VCaP (cell line): ENCODE results near the gene MTA3.
A peak's percentile ranks its signal among the peaks of the same experiment; 100 is the strongest.

ENCODE experiments used
- H3K27ac ChIP-seq: fragments of 450-650 bp; 2 replicates; pipeline ENCODE4 v1.5.1; 2017
- TF ChIP-seq, protein P1 (sequence below): fragments of 450-650 bp; conservative IDR thresholded peaks from 2 replicates; pipeline ENCODE4 v1.5.1; 2017; ENCODE audit warnings: mild to moderate bottlenecking, moderate library complexity

The MTA3 gene

DNA sequence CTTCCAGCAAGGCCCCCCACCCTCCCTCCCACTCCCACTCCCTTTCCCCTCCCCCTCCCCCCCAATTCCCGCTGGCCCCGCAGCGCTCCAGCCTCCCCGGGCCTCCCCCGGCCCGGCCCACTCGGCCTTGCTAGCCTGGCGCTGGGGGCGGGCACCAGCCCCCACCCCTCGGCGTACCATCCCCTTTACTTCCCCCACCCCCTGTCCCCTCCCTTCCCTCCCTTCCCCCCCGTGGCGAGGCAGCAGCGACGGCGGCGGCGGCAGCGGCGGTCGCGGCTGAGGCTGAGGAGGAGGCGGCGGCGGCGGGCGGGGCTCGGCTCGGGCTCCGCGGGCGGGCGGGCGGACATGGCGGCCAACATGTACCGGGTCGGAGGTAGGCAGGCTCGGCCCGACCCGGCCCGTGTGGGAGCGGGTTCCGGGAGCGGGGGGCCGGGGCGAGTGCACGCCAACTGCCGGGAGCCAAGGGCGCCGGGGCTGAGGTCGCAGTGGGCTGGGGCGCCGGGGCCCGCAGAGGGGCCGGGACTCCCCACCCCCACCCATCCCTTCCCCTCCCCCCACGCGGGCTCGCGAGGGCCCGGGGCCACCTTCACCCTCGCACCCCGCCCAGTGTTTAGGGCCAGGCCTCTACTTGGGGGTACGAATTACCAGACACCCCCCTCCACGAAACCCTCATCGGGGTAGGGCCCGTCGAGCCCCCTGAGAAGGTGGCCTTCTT is at the start of gene MTA3:
Gene MTA3 (plus strand): TSS at position 232 of the 715 bp plus-strand sequence. CDS start 114 bp downstream, at position 346.
- TF ChIP-seq, protein P1, sequence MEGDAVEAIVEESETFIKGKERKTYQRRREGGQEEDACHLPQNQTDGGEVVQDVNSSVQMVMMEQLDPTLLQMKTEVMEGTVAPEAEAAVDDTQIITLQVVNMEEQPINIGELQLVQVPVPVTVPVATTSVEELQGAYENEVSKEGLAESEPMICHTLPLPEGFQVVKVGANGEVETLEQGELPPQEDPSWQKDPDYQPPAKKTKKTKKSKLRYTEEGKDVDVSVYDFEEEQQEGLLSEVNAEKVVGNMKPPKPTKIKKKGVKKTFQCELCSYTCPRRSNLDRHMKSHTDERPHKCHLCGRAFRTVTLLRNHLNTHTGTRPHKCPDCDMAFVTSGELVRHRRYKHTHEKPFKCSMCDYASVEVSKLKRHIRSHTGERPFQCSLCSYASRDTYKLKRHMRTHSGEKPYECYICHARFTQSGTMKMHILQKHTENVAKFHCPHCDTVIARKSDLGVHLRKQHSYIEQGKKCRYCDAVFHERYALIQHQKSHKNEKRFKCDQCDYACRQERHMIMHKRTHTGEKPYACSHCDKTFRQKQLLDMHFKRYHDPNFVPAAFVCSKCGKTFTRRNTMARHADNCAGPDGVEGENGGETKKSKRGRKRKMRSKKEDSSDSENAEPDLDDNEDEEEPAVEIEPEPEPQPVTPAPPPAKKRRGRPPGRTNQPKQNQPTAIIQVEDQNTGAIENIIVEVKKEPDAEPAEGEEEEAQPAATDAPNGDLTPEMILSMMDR, result no peak
- peak within 1 kb of the TSS; percentile 86 for H3K27ac ChIP-seq

DNA sequence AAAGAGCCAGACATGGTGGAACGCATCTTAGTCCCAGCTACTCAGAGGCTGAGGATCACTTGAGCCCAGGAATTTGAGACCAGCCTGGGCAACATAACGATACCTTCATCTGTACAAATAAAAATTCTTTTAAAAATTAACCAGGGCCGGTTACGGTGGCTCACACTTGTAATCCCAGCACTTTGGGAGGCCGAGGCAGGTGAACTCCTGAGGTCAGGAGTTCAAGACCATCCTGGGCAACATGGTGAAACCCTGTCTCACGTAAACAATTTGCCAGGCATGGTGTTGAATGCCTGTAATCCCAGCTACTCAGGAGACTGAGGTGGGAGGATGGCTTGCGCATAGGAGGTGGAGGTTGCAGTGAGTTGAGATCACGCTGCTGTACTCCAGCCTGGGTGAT is 48.8 kb upstream of the MTA3 start:
- TF ChIP-seq, protein P1, result no peak
- no peak overlapping the region for H3K27ac ChIP-seq

DNA sequence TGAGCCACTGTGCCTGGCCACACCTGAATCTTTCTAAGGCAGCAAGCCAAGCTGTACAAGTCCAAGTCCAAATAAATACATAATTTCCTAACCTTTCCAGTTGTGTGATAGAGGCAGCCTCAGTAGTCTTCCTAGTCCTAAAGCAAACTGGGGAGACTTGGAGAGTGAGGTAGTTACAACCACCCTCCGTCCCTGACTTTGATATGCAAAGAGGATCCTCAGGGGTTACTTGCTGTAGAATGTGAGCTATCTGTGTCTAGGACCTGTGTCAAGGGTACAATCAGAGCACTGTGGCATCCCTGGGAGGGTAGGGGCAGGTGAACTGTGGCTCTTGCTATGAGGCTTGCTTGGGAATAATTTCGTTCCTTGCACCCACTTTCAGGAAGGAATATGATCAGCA is 46.4 kb upstream of the MTA3 start:
- no peak overlapping the region for H3K27ac ChIP-seq
- TF ChIP-seq, protein P1, result no peak

DNA sequence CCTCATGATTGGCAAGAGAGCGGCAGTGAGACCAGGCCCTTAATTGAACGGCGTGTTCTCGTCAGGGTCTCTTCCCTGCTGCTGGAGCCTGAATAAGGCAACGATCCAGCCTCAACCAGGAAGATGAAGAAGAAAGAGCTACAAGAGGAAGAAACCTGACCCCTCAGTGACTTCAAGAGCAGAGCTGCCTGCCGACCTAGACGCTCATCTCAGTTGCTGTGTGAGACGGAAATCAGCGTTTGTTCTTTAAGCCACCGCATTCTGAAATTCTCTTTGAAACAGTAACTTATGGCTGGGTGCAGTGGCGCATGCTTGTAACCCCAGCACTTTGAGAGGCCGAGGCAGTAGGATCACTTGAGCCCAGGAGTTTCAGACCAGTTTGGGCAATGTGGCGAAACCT is 45.1 kb upstream of the MTA3 start:
- H3K27ac ChIP-seq, result no peak overlapping the region
- TF ChIP-seq, protein P1, result no peak

DNA sequence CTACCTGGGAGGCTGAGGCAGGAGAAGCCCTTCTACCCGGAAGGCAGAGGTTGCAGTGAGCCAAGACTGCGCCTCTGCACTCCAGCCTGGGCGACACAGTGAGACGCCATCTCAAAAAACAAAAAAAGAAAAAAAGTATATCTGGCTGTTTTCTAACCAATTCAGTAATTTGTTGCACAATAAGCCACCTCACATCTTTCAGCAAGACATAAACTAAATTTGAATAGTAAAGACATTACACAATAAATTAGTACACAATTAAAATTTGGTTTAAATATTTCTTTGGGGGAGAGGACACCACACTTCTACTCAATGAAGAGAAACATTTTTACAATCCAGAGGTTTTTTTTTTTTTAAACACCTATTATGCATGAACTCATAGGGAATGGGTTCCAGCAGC is 36.0 kb upstream of the MTA3 start:
- TF ChIP-seq, protein P1, result no peak
- no peak overlapping the region for H3K27ac ChIP-seq

DNA sequence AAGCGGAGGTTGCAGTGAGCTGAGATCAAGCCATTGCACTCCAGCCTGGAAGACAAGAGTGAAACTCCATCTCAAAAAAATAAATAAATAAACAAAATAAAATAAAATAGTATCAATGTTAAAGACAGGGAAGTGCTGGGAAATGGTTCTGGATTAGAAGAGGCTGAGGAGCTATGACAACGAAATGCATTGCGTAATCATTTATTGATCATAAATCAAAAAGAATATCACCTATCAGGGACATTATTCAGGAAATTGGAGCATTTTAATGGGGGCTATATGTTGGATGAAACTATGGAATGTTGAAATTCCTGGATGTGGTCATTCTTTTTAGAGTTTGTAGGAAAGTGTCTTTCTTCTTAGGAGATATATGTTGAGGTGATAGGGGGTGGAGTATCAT is 30.9 kb upstream of the MTA3 start:
- TF ChIP-seq, protein P1, result no peak
- H3K27ac ChIP-seq, result no peak overlapping the region

DNA sequence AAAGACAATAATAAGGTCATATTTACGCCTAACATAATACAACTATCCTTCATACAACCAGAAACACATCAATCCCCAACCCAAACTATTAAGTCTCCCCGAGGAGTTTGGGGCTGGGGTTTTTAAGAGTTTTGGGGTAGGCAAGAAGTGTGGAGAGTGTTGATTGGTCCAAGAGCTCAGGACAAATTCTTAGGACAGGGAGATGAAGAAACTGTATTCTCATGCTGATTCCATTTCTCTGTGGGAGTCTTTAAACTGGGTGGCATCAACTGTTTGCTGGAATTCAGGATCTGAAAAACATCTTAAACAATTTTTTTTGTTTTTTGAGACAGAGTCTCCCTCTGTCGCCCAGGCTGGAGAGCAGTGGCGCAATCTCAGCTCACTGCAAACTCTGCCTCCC is 25.6 kb upstream of the MTA3 start:
- H3K27ac ChIP-seq, result no peak overlapping the region
- TF ChIP-seq, protein P1, result no peak
